ENCODE results near the gene GLE1.
A peak's percentile ranks its signal among the peaks of the same experiment; 100 is the strongest.
"Not testable (repeated sequence)": the region's sequence is repeated elsewhere in the genome, so short reads cannot be mapped to it uniquely, and the experiment has no call there.

The GLE1 gene

DNA sequence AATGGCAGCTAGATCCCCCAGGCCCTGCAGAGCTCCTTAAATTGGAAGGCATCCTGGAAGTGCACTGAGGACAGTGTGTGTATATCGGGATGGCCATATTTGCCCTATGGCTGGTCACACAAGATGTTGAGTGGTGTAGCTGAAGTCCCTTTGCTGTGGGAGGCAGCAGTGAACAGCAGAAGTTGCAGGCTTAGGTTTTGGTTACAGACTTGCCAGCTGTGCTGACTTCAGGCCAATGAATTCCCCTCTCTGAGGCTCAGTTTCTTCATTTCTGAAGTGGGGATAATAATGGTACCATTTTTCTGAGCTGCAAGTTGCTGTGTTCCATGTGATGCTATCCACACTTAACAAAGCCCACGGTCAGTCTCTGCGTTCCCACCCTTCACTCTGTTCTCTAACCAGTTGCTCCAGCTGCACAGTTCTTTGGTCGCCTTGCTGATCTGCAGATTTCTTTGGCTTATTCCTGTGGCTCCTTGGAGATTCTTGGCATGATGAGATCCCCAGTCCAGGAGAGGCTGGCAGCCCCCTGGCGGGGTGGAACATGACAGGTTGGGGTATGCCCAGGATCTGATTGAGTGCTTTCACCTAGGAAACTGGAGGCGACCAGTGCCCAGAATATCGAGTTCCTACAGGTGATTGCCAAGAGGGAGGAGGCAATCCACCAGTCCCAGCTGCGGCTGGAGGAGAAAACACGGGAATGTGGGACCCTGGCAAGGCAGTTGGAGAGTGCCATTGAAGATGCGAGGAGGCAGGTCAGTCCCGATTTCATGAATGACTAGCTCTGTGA is 6.5 kb upstream of the GLE1 start:
- no peak for DNase-seq (ENCODE audit: low spot score)

DNA sequence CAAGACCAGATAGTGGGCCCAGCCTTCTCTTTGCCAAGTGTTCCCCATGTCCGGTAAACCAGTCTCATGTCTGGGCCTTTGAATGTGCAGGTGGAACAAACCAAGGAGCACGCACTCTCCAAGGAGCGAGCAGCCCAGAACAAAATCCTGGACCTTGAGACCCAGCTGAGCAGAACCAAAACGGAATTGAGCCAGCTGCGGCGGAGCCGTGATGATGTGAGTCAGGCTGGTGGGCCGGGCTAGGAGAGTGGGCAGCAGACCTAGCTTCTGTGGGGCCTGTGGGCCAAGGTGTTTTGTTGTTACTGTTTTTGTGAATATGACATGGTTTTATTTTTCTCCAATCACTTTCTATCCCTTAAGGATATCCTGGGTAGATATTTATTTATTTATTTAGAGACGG is 5.6 kb upstream of the GLE1 start:
- DNase-seq (ENCODE audit: low spot score), result no peak

DNA sequence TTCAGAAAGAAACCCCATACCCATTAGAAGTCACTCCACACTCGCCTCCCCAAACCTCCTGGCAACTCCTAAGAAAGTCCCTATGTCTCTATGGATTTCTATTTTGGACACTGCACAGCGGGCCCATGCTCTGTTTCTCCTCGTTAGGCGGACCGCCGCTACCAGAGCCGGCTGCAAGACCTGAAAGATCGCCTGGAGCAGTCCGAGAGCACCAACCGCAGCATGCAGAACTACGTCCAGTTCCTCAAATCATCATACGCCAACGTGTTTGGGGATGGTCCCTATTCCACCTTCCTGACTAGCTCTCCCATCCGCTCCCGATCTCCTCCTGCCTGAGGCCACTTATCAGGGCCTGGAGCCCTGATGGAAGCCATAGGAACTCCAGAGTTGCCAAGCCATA is 4.6 kb upstream of the GLE1 start:
- DNase-seq (ENCODE audit: low spot score), result no peak

DNA sequence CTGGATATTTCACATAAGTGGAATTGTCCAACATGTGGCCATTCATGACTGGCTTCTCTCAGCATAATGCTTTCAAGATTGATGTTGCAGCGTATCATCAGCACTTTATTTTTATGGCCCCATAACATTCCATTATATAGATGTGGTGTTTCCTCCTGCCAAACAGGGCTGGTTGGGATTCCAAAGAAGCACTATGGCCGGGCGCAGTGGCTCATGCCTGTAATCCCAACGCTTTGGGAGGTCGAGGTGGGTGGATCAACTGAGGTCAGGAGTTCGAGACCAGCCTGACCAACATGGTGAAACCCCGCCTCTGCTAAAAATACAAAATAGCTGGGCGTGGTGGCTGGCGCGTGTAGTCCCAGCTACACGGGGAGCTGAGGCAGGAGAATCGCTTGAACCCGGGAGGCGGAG is 1.1 kb upstream of the GLE1 start:
- DNase-seq (ENCODE audit: low spot score), result not testable (repeated sequence)

DNA sequence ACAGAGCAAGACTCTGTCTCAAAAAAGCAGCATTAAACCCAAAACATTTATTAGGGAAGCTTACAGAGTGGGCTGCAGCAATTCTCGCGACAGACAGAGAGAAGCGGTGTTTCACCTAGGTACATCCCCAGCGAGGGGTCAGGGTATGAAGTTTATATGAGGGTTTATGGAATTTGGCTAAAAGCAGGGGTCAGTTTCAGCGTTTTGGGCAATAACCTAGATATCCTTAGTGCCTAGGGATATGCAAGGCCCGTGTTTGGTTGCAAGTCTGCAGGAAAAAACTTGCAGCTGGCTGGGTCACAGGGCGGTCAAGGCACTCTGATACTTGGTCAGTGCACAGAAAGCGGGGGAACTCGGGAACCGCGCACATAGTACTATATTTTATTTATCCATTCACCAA is 649 bp upstream of the GLE1 start:
- no peak for DNase-seq (ENCODE audit: low spot score)

DNA sequence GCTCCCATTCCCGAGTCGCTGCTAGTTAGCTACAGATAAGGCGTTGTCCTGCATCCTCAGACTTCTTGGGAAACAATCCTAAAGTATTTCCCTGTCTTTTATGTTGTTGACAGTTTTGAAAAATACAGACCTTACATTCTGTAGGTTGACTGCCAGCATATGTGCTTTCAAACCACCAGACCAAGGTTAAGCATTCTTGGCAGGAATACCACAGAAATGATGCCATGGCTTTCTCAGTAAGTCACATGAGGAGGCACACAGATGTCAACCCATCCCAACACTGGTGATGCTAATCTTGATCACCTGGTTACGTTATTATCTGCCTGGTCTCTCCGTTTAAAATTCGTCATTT is 871 bp downstream of the GLE1 start:
- no peak for DNase-seq (ENCODE audit: low spot score)

DNA sequence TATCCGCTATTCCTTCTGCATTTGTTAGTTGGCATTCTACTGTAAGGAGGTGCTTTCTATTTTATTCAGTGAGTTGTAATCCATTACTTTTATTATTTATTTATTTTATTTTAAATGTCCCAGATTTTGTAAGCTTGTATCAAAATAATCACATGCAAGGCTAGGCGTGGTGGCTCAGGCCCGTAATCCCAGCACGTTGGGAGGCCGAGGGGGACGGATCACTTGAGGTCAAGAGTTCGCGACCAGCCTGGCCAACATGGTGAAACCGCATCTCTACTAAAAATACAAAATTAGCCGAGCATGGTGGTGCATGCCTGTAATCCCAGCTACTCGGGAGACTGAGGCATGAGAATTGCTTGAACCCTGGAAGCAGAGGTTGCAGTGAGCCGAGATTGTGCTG is 1.4 kb downstream of the GLE1 start:
- not testable (repeated sequence) for DNase-seq (ENCODE audit: low spot score)

DNA sequence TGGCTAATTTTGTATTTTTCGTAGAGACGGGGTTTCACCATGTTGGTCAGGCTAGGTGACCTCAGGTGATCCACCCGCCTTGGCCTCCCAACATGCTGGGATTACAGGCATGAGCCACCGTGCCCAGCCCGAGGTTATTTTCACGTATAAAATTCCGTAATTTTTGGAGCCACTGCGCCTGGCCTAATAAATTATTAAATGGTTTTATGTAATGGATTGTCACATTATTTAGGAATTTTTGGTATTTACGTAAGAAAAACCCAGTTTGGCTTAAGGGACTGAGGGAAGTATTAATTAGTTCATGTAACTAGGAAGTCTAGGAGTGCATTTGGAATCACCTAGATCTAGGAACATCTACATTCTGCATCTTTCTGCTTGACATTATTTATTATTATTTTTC is 8.3 kb downstream of the GLE1 start:
- no peak for DNase-seq (ENCODE audit: low spot score)

DNA sequence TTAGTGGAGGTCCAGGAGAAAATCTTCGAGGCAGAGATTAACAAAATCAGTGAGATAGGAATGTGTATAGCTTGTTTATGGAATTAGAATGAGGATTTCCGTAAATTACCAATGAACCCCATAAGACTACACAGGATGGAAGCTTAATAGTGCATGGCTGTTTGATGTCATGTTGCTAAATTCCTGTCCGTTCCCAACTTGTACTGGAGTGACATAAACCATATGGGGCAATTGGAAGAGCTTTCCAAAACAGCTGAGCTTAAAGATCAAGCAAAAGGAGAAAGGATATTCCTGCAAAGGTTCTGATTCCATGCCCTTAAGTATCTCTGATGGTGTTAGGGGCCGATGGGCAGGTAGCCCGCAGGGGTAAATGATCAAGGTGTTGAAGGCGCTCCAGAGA is 17.4 kb downstream of the GLE1 start:
- DNase-seq (ENCODE audit: low spot score), result no peak

DNA sequence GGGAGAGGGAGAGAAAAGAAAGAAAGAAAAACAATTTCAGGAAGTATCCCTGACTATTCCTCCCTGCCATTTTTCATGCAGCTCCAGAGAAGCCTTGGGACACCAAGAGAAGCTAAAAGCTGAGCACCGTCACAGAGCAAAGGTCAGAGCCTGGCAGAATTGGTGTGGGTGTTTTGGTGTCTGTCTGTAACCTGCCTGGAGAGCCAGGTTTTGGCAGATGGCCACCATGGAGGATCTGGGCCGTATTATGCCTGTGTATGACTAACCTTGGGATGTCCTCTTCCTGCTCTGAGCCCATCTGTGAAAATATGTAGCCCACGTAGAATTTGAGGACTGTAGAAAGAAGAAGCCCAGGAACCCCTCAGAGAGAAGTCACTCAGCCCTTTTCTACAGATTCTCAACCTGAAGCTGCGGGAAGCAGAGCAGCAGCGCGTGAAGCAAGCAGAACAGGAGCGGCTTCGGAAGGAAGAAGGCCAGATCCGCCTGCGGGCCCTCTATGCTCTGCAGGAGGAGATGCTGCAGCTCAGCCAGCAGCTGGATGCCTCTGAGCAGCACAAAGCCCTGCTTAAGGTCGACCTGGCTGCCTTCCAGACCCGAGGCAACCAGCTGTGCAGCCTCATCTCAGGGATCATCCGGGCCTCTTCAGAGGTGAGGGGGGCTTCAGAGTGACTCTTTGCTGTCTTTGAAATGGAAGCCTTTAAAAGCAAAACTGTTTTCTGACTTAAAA is 18.8 kb downstream of the GLE1 start:
- no peak for DNase-seq (ENCODE audit: low spot score)

DNA sequence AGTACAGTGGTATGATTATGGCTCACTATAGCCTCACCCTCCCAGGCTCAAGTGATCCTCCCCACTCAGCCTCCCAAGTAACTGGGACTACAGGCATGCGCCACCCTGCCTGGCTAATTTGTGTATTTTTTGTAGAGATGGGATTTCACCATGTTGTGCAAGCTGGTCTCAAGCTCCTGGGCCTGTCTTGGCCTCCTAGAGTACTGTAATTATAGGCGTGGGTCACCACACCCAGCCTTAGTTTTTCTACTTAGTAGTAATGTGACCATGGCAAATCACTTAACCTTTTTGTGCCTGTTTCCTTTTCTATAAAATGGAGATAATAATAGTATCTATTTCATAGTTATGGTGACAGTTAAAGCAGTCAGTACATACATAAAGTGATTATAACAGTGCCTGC is 22.2 kb downstream of the GLE1 start:
- no peak for DNase-seq (ENCODE audit: low spot score)

DNA sequence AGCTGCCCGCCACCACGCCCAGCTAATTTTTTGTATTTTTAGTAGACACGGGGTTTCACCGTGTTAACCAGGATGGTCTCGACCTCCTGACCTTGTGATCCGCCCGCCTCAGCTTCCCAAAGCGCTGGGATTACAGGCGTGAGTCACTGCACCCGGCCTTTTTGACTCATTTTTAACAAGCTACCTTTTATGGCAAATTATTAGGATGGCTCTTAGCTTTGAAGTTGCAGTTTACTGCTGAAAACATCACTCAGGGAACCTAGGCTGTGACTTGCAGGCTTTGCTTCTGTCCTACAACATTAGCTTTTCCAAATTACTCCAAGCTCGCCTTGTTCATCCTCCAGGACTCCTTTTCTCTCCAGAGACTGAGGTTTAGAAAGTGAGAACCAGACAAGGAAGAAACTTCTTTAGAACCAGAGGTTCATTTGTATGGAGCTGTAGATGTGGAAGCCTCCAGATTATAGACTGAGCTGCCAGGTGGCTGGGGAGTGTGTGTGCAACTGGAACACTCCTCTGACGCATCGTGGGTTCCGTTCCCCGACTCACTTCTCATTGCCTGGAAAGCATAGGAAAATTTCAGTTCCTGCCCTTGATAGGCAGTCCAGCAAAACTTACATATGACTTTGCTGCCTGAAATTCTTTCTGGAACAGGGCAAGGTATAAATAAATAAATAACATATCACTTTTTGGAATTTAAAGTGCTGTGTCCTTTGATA is 24.1 kb downstream of the GLE1 start:
- DNase-seq (ENCODE audit: low spot score), result no peak

DNA sequence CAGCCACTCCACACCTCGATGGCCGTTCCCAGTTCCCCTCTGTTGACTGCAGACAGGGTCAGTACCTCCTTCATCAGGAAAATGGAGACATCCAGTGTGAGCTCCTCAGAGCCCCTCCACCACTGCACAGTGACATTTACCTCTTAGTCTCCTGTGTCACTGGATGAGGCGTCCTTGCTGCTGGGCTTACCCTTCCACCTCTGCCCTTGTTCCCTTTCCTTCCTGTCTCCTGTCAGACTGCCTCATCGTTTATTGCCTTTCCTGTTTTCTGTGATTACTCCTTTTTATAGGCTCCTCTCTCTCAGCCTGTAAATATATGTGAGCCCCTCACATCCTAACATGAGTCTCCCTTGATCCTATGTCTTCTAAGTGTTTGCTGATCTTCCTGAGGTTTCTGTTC is 24.7 kb downstream of the GLE1 start:
- DNase-seq (ENCODE audit: low spot score), result no peak

DNA sequence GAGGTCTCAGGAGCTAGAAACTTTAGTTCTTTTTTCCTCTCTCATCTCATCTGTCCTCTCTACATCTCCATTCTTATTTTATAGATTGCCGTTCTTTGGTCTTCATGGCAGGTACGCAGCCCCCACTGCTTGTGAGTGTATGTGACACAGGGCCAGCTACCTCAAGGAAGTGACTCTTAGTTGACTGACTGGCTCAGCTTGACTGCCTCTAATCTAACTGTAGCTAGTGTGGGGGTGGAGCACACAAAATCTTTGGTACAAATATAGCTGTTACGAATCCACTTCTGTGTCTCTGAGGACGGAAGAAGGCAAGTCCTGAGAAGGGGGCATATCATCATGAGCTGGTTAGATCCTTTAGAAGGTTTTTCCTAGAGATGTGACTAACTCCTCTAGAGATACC is 28.1 kb downstream of the GLE1 start:
- DNase-seq (ENCODE audit: low spot score), result no peak

DNA sequence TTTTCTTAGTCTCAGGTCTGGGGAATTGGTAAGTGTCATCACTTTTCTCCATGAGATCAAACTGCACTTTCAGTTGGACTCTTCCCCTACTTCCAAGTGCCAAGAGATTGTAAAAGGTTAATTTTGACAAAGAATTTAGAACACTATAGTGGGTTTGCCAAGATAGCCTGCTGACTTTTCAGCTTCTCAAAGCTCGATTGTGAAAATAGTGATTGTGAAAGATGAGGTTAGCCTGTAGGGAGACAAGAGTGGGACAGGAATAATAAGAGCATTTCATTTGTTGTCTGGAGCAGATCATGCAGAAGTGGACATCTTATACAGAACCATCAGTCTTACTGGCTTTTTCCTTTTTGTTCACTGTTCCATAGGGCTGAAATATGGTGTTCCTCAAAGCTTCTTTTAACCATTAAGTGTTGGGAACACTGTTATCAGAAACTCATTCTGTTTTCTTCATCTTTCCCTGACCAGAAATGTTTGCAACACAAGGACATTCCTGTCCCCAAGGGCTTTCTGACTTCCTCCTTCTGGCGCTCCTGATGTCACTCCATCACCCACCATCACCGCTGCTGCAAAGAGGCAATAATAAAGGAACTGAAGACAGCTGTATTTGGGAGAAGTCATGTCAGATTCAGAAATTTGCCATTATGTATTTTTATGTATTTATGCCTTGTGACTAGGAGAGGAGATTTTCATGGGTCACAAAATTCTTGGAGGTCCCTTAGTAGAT is 36.3 kb downstream of the GLE1 start:
- no peak for DNase-seq (ENCODE audit: low spot score)

DNA sequence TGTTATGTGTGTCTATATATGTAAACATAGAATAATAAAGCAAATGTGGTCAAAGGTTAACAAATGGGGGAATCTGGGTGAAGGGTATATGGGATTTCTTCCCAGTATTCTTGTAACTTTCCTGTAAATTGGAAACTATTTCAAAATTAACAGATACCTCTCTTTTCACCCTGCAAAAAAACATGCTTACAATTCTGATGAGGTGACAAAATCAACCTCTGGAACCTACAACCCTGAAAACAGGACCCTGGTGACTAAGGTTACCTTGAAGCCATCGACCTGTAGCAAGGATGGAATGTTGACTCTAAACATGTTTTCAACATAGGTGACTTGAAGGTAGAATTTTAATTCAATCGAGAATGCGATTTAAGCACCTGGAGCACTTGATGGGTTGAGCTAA is 42.0 kb downstream of the GLE1 start:
- no peak for DNase-seq (ENCODE audit: low spot score)

DNA sequence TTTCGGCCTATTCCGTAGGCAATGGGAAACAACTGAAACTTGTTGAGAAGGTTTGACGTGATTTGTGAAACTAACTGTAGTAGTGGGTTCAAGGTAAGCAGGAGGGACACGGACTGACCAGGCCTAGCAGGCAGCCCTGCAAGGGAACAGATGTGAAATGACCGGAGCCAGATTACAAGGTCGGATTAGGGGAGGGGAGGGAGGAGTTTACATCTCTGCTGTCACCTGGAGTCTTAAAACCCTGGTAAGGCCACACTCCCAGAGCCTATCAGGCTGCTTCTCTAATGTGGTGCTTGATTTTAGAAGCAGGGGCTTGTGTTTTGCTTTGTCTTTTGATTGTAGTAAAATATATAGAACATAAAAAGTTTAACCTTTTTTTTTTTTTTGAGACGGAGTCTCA is 44.4 kb downstream of the GLE1 start:
- DNase-seq (ENCODE audit: low spot score), result no peak

DNA sequence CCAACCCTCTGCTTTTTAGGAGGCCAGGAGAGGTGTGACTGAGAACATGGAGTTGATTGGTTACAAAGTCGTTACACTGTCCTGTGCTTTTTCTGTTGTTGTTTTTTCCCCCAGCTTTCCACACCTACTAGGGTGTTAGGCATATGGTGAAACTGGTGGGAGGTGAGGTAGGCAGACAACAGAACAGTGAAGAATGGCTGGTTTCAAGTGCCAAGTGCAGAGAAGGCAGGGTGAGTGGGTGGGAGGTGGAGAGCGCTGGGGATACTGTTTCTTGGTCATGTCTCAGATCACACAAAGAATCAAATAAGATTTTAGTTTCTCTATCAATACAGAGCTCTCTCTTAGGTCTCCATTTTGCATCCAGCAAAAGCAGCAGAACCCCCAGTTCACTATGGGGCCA is 45.7 kb downstream of the GLE1 start:
- no peak for DNase-seq (ENCODE audit: low spot score)

DNA sequence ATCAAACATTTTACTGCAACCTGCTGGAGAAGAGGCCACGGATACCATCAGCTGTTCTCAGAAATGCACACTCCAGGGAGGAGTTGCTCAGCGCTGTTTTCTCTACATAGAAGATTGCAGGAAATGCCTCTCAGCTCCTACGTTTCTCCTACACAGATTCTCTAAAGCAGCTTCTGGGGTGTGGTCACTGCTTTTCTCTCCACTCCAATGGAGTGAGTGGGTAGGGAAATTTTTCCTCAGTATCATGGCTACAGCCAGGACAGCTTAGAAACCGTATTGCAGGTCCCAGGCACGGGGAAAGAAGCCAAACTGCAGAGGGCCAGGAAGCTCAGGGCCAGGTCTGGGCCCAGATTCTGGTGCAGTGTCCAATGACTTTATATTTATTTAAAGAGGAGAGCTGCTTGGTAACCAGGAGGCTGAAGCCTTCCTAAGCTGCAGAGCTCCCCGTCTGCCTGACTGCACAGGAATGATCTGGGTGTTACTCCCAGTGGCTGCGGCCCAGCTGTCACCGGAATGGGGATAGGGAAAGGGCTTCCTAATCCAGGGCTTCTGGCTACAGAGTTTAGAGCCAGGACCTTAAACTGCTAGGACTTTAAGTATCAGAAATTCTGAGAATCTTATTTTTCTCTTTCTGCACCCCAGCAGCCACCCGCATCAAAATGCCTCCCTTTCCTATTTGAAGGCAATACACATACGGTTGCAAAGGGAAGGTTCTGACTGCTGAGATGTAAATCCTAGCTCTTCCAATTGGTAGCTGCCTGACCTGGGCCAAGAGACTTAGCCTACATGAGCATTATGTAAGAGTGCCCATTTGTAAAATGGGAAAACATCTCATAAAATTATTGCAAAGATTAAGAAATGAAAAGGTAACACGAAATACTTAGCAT is 46.5 kb downstream of the GLE1 start:
- no peak for DNase-seq (ENCODE audit: low spot score)

DNA sequence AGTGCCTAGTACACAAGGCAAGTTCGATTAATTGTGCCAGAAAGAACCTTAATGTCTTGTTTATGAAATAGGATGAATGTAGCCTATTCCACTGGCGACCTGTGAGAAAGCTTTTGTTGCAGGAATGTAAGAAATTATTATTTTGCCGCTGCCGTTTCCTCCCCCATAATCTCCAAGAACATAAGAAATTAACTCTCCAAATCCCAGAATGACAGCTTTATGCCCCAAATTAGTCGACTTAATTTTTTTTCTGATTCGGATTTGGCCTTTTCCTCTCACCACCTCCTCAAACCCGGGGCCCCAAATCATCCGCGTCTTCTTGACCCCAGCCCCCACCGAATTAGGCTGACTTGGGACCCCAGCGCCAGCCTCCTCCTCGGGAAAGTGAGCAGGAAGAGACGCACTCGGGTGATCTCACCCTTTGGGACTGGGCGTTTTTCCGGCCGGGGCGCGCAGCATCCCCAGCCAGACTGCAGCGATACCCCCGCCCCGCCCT is 47.2 kb downstream of the GLE1 start:
- DNase-seq (ENCODE audit: low spot score), result no peak

DNA sequence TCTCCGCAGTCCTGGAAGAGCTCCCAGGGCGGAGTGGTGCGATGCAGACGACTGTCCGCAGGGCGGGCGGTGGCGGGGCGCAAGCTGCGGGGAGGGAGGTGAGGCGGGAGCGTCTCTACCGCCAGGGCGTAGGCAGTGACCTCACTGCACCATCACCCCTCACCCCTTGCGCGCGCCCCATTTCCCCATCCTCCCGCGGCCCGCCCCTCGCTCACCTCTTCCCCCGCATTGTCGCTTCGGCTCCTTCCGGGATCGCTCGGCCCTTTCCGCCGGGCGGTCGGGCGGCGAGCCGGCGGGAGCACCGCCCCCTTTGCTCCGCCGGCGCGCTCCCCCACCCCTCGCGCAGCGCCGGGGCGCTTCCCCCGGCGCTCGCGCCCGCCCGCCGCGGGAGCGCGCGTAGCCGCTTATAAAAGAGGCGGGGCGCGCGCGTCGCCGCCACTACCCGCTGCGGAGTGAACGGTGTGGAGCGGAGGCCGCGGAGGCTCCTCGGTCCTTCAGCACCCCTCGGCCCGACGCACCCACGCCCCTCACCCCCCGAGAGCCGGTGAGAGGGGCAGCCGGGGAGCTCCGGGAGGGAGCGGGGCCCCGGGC is 47.7 kb downstream of the GLE1 start, which contains the start of gene SPTAN1:
Gene SPTAN1, plus strand, starts transcription at position 435 of the 591 bp plus-strand sequence. CDS start 14,154 bp downstream, outside the sequence.
- peak; percentile 95 for DNase-seq (ENCODE audit: low spot score)
